ENCODE data around the gene RAI1. TPM values are rescaled to one million over a fixed set of nuclear protein-coding genes. Genes with fewer than 3 reads are reported as not detected.

The RAI1 gene
- total and polyA plus RNA-seq, 2 of the 13 experiments (the other 11 are each of a cell fraction or from before 2014, with no cell fraction given), result 3.4 to 5.2 TPM

DNA sequence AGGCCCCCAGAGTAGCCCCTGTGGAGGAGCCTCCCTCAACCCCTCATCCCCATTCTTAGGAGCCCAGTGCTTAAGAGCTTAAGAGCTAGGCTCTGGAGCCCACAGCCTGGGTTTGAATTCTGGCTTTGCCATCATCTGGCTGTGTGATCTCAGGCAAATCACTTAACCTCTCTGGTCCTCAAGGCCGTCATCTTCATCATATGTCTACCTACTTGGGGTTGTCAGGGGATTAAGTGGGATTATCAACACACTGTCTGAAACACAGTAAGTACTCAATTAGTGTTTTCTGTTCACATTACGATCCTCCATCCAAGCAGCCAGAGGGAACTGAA lies 150.7 kb downstream of the RAI1 start (continued):
- TF ChIP-seq MAFF (IDR thresholded peaks at IDR 0.05; ENCODE audit: low read depth, low read length) (no peak), ZNF234 (CRISPR knock-in tag; conservative IDR thresholded peaks at IDR 0.05) (no peak), SIN3A (IDR thresholded peaks at IDR 0.05; ENCODE audit: borderline replicate concordance, low read depth, low read length) (no peak)
- TF ChIP-seq, protein P1, sequence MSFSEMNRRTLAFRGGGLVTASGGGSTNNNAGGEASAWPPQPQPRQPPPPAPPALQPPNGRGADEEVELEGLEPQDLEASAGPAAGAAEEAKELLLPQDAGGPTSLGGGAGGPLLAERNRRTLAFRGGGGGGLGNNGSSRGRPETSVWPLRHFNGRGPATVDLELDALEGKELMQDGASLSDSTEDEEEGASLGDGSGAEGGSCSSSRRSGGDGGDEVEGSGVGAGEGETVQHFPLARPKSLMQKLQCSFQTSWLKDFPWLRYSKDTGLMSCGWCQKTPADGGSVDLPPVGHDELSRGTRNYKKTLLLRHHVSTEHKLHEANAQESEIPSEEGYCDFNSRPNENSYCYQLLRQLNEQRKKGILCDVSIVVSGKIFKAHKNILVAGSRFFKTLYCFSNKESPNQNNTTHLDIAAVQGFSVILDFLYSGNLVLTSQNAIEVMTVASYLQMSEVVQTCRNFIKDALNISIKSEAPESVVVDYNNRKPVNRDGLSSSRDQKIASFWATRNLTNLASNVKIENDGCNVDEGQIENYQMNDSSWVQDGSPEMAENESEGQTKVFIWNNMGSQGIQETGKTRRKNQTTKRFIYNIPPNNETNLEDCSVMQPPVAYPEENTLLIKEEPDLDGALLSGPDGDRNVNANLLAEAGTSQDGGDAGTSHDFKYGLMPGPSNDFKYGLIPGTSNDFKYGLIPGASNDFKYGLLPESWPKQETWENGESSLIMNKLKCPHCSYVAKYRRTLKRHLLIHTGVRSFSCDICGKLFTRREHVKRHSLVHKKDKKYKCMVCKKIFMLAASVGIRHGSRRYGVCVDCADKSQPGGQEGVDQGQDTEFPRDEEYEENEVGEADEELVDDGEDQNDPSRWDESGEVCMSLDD (CRISPR knock-in tag; IDR thresholded peaks at IDR 0.05; ENCODE audit: borderline replicate concordance), result no peak

DNA sequence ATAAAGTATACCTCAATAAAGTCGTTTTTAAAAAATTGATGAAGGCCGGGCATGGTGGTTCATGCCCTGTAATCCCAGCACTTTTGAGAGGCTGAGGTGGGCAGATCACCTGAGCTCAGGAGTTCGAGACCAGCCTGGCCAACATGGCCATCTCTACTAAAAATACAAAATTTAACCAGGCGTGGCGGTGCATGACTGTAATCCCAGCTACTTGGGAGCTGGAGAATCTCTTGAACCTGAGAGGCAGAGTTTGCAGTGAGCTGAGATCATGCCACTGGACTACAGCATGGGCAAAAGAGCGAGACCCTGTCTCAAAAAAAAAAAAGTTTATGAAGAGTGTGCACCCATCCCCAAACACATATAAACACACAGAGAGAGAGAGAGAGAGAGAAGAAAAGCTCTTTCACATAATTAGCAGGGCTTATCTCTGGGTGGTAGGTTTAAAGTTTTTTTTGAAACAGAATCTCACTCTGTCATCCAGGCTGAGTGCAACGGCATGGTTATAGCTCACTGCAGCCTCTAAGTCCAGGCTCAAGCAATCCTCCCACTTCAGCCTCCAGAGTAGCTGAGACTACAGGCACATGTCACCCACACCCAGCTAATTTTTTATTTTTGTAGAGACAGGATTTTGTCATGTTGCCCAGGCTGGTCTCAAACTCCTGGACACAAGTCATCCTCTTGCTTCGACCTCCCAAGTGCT lies 152.6 kb downstream of the RAI1 start:
- Histone ChIP-seq H4K20me1 (ENCODE audit: insufficient read depth, low read length) (peaks cover 47% of the 10 kb centered on the region; the same call in 1 of the 2 replicates), H3K4me1 (ENCODE audit: insufficient read depth, low read length) (peaks cover 87% of the 10 kb centered on the region), H3K4me3 (replicated peaks in 1 of 3; ENCODE audit: insufficient read depth in 1 of 3, low read depth in 2 of 3, low read length in 3 of 3) (no peak overlapping the region), H3K9me3 (ENCODE audit: low read length) (no peaks in the 10 kb centered on the region), H3K79me2 (ENCODE audit: insufficient read depth, low read length) (peaks cover 71% of the 10 kb centered on the region), H3K27ac (ENCODE audit: extremely low read length, insufficient read depth, low read length) (peak overlapping the region; percentile 41), H3K27me3 (ENCODE audit: control insufficient read depth in 1 of 2, insufficient read depth in 2 of 2, low read length in 2 of 2) (no peaks in the 10 kb centered on the region), H2AFZ (ENCODE audit: low read length) (no peak overlapping the region), H3K9ac (ENCODE audit: insufficient read depth, low read depth, low read length) (0 out of 2 replicates have a peak overlapping the region, but pooled peaks have one; percentile 7), H3K4me2 (ENCODE audit: low read depth, low read length) (peak overlapping the region; percentile 91), H3K36me3 (replicated peaks in 1 of 2; ENCODE audit: control insufficient read depth in 1 of 2, insufficient read depth in 2 of 2, low read length in 2 of 2) (peaks cover 7 to 24% of the 10 kb centered on the region in 2 experiments)
- TF ChIP-seq ZNF883 (CRISPR knock-in tag; IDR thresholded peaks at IDR 0.05; ENCODE audit: not compliant biosample characterization) (no peak), MAZ (IDR thresholded peaks at IDR 0.05; ENCODE audit: borderline replicate concordance, low read depth, low read length) (no peak), MAZ (CRISPR knock-in tag; IDR thresholded peaks at IDR 0.05; ENCODE audit: low read depth) (no peak), ZMYM3 (CRISPR knock-in tag; IDR thresholded peaks at IDR 0.05) (0 out of 2 replicates have a peak, but pooled peaks have one; percentile 26)
- TF ChIP-seq, protein P2, sequence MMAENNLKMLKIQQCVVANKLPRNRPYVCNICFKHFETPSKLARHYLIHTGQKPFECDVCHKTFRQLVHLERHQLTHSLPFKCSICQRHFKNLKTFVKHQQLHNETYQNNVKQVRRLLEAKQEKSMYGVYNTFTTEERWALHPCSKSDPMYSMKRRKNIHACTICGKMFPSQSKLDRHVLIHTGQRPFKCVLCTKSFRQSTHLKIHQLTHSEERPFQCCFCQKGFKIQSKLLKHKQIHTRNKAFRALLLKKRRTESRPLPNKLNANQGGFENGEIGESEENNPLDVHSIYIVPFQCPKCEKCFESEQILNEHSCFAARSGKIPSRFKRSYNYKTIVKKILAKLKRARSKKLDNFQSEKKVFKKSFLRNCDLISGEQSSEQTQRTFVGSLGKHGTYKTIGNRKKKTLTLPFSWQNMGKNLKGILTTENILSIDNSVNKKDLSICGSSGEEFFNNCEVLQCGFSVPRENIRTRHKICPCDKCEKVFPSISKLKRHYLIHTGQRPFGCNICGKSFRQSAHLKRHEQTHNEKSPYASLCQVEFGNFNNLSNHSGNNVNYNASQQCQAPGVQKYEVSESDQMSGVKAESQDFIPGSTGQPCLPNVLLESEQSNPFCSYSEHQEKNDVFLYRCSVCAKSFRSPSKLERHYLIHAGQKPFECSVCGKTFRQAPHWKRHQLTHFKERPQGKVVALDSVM (CRISPR knock-in tag; IDR thresholded peaks at IDR 0.05), result peak; percentile 91
- DNase-seq (ENCODE audit: low spot score) (no peak), ATAC-seq (no peak), FAIRE-seq (no peak)
- WGBS (ENCODE audit: low lambda C conversion rate), result 84% methylated on average over 8 of the region's 8 CpGs
- no TSS peak for BruUV-seq (replicated peaks)
- intact Hi-C loops (cut with micrococcal nuclease; ENCODE audit: unreplicated experiment) (no loop called here), in situ Hi-C loops (cut with HindIII; ENCODE audit: extremely low pct_ligation_motif_present, low pct_unique_long_range_greater_than_20kb) (no loop called here)
- ChIA-PET CTCF (ENCODE audit: low intra/inter-chr PET ratio, low total read pairs) (no interaction called here), POLR2A (interaction anchor here (0.6 kb wide), 1 partner anchor 22 kb away, joined by 3 read pairs; no protein-coding TSS in a partner anchor)

Data from HepG2 (cell line).